GM11168 (cell line): ENCODE results near the gene SLC4A2.

Source experiments
- in situ Hi-C: fragments of 300-500 bp; cut with MboI; formaldehyde crosslinking; loops from one replicate; pipeline ENCODE4 v1.12.0; 2022; ENCODE audit warnings: low sequenced_read_pairs; ENCODE audit not compliant: unreplicated experiment

Gene SLC4A2

DNA sequence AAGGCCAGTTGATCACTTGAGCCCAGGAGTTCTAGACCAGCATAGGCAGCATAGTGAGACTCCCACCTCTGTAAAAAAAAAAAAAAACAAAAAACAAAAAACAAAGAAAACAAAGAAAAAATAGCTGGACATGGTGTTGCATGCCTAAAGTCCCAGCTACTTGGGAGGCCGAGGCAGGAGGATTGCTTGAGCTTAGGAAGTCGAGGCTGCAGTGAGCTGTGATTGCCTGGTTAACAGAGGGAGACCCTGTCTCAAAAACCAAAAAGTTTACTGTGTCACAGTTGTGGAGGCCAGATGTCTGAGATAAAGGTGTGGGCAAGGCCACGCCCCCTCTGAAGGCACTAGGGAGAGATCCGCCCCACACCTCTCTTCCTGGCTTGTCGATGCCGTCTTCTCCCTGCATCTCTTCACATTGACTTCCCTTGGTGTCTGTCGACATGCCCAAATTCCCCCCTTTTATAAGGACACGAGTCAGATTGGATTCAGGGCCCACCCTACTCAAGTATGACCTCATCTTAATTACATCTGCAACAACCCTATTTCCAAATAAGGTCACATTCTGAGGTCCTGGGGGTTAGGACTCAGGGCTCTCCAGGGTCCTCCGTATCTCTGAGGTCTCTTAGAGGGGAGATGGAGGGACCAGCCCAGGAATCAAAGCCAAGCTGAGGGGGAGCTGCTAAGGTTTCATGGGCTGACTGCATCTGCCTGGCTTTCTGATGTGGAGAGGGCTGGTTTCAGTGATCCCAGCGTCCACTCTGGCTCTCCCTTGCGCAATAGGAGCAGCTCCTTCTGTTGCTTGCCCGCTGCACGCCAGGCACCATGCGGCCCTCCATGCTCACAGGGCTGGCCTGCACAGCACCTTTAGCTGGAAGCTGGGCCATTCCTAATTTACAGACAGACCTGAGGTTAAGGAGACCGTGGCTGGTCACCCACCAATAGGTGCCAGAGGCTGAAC is 50.0 kb downstream of the SLC4A2 start:
- in situ Hi-C loops = no loop called here

DNA sequence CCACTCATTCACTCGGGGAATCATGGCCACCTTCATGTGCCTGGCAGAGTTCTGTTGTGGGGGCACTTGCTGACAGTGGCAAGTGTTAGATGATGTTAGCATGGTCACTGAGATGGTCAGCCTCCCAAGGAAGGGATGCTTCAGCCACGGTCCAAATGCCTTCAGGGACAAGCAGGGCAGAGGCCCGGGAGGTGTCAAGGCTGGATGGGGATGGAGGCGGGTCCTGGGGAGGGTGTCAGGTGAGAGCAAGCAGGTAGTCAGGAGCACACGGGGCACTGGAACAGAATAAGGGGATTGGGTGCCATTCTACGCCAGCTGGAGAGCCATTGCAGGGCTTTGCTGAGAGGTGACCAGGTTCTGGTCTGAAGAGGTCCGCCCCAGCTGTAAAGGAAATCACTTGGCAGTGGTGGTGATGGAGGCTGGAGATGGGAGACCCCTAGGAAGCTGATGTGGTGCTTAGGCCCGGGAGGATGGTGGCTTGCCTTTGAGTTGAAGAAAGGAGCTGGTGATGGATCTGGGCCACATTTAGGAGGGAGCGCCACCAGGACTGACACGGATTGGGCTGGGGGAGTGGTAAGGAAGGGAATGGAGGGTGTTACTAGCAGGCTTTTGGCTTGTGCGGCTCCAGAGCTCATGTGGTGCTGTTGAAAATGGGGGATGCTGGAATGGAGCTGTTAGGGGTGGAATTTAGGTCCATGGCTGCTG is 51.0 kb downstream of the SLC4A2 start:
- in situ Hi-C loops = no loop called here

DNA sequence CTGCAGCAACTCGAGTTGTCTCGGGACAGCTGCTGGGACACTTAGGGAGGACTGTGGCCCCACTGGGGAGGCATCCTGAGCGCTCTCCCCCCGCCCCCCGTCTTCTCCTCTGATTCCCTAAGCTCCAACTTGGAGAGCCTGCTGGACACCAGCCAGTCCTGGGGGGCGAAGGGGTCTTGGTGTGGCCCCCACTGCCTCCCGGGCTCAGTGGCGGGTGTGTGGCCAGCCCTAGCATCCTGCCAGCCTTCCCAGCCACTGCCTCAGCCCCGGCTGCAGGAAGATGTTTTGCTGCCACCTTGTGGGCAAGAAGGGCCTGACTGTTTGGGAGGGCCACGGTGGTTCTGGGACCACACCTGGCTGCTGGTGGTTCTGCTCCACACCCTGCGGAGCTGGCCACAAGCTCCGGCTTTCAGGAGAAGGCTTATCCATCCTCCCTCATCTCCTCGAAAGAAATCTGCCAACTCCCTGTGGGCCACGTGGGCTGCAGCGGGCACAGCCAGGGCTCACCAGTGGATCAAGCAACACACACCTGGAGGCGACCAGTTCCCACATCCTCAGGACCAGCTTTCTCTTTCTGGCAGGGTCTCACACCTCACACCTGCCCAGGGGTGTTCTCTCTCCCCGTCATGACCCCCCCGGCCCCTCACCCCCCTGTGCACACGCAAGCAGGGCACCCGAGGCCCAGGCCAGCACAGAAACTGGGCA is 51.7 kb downstream of the SLC4A2 start:
- in situ Hi-C loops = no loop called here

DNA sequence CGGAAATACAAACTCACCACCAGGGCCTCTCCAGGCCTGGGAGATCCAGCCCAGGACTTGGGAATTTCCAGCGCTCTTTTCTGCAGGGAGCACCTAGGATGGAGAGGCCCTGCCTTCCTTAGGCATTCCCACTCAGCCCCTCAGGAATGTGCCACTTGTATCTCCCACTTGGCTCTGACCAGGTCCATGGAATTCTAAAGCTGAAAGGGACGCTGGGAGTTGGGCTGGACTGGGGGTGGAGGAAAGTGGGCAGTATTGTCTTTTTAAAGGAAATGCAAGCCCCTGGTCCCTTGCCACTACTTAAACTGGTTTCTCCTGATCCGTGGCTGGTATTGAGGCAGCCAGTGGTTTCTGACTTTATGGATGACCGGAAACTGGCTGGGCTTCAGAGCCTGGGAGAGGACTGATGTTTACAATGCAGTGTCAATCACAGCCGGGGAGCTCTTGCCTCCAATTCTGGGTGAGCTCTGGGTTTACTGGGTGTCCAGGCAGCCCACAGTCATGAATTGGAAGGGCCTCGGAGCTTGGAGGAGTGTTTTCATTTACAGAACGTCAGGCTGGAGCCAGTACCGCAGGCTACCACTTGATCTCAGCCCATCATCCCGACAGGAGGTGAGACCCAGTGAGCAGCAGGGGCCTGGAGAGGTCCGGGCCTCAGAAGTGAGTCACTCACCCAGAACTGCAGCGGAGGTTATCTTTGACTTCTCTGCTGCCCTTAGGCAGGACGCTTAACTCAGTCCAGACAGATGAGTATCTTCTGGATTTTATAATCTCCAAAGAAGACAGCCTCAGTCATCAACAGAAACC is 54.2 kb downstream of the SLC4A2 start:
- in situ Hi-C loops = no loop called here

DNA sequence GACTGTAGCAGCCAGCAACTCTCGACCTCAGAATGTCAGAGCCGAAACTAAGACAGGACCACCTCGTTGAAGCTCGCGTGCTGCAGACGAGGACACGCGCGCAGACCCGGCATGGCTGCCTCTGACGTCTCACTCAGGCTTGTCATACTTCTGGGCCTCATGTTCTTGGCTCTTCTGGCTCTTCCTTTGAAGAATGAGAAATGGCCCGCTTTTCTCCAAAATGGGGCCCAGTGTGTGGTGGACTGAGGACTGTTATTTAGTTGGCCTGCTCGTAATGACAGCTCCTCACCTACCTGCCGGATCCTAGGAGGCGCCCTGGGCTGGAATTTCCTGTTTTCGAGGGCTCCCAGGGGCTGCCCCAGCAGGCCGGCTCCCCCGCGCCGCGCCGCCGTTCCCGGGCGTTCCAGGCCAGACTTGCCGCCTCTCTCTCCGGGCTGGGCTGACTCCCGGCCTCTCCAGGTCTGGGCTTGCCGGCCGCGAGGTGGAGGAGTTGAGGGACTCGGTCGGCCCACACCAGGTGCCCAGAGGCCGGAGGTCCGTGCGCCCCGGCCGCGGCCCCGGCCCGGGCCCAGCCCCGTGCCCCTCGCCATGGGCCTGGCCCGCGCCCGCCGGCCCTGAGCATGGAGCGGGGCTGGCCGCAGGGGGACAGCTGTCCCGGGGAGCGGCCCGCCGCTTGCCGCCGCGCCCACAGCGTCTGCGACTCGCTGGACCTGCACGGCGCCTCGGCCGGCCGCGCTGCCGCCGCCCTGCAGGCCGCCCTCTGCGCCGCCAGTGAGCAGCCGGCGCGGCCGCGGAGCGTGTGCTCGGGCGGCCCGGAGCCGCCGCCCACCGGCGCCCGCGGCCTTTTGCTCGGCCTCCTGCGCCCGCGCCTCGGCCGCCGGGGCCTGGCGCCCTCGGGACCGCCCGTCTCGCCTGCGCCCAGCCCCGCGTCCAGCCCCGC is 55.0 kb downstream of the SLC4A2 start:
- in situ Hi-C loops = no loop called here

DNA sequence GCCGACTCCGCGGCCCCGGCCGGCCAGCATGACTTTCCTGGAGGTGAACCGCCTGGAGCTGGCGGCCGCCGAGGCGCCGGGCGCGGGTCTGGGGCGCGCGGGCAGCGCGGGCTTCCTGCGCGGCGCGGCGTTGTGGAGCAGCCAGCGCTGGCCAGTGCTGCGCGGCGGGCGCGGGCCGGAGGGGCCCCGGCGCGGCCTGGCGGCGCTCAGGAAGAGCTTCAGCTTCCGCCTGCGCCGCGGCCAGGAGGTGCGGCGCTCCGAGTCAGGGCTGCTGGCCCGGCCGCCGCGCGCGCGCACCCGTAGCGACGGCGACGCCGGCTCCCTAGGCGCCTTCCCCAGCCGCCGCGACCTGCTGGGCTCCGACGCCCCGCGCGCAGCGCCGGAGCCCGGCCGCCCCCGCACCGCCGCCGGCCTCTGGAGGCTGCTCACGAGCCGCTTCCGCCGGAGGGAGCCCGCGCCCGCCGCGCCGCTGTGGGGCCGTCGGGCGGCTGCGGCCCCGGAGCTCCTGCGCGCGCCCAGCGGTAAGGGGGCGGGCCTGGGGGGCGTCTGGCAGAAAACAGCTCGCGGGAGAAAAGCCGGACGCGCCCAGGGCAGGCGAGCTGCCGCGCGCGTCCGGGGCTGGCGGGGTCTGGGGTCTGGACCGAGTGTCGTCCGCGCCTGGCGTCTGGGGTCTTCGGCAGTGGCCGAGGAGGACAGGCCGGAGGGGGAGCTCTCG is 55.9 kb downstream of the SLC4A2 start:
- in situ Hi-C loops = no loop called here

DNA sequence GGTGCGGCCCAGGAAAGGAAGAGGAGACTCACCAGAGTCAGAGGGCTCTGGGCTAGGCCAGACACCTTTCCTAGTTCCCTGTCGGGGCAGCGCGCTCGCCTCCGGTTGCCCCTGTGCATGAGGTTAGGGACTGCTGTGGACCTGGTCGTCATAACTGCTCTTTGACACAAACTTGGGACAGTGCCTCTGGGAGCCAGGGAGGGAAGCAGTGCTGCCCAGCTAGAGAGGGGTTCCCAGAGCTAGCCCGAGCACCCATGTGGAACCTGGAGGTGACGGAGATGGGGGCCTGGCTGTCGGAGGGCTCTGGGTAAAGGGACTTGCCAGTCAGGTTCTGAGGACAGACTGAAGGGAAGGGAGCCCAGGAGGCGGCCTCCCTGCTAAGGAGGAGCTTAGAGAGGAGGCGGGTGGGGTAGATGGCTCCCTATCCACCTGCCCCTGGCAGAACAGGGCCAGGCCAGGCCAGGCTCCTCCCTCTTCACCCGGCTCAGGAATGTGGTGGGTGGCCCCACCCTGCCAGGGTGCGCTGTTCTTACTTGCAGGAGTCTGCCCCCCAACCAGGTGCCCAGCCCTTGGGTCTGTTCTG is 56.5 kb downstream of the SLC4A2 start:
- in situ Hi-C loops = no loop called here

DNA sequence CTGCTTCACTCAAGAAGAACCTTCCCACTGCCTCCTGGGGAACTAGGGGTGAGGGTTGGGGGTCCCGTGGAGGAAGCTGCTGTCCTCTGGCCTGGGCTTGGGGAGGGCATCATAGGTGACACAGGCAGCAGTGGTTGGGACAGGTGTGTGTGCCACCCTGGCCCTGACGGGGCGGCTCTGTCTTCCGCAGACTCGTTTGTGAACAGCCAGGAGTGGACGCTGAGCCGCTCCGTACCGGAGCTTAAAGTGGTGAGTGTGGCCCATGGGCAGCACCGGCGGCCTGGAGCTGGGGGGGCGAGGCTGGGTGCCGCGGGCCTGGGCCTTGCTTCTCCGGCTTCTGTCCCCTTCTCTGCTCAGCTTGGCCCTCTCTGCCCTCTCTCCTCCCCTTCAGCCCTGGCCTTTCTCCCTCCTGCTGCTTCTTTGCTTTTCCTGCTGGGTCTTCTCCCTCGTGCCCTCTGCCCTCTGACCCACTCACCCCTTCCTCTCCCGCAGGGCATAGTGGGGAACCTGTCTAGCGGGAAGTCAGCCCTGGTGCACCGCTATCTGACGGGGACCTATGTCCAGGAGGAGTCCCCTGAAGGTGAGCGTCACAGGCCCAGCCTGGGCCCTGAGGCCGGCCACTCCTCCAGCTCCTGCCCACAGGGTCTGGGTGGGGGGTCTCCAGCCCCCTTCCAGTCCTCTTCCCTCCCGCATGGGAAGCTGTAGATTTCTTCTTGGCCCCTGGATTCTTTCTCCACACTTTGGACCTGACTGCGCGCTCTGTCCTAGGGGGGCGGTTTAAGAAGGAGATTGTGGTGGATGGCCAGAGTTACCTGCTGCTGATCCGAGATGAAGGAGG is 57.4 kb downstream of the SLC4A2 start:
- in situ Hi-C loops = no loop called here

DNA sequence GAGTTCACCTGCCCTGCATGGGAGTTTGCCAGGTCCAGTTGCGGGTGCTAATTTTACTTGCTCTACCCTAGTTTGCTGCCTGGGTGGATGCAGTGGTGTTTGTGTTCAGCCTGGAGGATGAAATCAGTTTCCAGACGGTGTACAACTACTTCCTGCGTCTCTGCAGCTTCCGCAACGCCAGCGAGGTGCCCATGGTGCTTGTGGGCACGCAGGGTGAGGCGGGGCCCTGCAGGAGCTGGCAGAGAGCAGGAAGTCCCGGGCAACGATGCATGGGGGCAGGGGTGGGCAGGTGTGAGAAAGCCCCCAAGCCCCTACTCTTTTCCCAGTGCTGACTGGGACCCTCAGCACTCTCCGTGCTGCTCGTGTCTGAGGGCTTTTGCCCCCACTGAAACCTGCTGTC is 58.2 kb downstream of the SLC4A2 start:
- in situ Hi-C loops = no loop called here

DNA sequence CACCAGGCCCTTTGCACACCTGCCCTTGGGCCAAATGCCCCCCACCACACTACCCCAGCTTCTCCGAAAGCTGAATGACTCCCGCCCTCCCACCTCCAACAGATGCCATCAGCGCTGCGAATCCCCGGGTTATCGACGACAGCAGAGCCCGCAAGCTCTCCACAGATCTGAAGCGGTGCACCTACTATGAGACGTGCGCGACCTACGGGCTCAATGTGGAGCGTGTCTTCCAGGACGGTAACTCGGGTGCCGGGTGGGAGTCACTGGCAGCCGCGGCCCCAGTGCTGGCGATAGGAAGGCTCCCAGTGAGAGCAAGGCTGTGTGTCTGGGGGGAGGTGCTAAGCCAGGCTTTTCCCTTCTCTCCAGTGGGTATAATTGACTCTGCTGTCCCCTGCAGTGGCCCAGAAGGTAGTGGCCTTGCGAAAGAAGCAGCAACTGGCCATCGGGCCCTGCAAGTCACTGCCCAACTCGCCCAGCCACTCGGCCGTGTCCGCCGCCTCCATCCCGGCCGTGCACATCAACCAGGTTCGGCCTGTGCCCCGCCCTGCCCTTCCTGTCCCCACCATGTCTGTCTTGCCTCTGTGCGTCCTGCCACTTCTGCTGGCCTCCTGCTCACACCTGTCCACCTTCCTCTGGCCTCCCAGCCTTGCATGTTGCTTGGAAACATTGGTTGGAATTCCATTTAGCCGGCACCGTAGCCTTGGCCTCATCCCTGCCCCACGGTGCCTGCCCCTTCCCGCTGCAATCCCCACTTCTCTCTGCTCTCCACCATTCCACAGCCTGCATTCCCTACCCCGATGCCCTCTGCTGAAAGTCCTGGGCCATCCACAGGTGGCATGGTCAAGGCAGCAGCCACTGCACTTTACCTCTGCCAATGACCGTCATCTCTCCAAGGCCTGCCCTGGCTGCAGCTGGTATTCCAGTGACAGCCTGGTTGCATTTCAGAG is 59.0 kb downstream of the SLC4A2 start:
- in situ Hi-C loops = no loop called here

DNA sequence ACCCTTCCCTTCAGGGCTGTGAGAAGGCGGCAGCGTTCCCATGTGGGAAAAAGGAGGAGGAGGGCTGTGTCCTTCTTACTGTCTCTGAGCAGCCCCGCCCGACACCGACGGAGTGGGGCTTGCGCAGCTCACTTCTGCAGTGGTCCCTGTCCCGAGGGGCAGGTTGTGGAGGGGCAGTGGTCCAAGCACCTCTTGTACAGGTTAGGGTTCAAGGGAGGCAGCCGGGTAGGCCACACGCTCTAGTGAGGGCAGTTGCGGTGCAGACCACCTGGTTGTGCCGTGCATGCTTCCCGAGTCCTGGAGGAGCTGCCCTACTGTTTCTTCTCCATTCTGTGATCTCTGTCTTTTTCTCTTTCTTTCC is 59.6 kb downstream of the SLC4A2 start:
- in situ Hi-C loops = no loop called here

DNA sequence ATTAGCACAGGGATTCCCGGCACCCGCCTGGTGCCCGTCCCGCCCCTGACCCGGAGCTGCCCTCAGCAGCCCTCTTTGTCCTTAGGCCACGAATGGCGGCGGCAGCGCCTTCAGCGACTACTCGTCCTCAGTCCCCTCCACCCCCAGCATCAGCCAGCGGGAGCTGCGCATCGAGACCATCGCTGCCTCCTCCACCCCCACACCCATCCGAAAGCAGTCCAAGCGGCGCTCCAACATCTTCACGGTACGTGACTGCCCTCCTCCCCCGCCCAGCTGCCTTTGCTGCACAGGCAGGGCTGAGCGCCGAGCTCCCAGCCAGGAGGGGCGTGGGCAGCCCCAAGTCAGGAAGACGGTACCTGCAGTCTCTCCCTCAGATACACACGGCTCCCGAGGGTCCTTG is 60.5 kb downstream of the SLC4A2 start:
- in situ Hi-C loops = no loop called here

DNA sequence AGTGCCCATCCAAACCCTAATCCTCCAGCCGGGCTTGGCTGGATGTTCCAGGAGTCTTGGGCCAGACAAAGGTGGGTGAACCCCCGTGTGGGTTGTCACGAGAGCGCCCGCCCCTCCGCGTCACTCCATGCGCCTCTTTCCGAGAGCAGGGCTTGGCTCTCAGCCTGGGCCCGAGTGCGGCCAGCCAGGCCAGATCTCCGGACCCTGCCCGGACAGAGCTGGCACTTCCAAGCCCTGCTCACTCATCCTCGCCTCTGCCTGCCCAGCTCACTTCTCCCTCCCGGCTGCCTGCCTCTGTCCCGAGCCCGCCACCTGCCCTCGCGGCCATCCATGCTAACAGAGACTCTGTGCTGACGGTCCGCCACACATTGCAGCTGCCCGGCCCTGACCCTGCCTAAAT is 61.5 kb downstream of the SLC4A2 start:
- in situ Hi-C loops = no loop called here

DNA sequence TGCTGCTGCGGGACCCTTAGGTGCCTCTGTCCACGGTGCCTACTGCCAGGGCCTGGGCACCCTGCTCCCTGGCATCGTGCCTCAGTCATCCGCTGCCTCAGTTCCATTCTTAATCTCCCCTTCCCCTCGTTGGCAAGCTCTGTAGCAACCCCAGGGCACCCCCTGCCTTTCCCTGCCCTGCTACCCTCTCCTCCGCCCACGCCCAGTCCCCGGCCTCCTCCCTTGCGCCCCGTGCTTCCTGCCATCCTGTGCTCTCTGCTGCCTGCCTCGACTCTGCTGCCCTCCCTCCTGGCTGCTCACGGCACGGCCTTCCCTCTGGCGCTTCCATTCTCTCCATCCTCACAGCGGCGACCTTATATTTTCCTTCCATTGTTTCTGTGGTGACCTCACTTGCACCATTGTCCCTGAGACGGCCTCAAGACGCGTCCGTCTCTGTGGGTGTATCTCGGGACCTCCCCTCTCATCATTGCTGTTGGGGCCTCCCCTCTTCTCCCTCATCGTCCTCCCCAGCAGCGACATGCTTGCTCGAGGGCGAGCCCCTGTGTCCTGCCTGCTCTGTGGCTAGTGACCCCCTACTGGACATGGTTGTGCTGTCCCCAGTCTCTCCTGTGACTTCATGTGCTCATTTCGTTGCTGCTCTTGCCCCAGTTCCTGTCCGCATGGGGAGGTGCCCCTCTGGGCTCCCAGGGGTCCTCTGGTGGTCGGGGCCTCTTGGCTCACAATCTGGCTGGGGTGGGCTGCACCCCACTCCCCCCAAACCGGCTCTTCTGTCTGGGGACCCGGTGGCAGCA is 62.2 kb downstream of the SLC4A2 start:
- in situ Hi-C loops = no loop called here

DNA sequence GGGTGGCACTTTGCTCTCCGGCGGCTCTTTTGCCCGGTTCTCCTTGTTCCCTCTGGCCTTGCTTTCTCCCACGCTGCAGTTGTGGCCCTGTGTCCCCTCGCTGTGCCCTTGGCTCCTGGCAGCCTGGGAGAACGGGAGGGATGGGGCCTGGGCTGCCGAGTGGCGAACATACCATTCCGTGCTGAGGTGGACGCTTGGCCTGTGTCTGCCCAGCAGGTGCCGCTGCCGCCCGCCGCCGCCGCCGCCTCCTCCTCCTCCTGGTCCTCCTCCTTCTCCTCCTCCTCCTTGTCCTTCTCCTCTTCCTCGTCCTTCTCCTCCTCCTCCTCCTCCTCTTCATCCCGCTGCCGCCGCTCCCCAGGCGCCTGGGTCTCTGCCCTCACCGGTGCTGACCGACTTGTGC is 62.9 kb downstream of the SLC4A2 start:
- in situ Hi-C loops = no loop called here

DNA sequence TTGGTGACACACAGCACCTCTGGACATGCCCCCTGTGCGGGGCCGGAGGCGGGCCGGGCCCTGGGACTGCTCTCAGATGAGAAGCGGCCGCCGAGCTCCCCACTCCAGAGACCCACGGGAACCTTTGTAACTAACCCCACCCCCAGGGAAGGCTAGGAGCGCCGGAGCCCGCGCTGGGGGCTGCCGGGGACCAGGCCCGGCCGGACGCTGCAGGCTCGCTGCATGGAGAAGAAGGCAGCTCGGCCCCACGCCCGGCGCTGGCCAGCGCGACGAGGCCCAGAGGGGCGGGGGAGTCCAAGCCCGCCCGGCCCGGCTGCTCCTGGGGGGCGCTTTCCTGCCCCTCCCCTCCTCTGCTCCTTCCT is 63.4 kb downstream of the SLC4A2 start:
- in situ Hi-C loops = no loop called here
